ENCODE measurements around the gene RTRAF.

Gene RTRAF

GRCh38 chr14:51989293-51990234 lies at the start of gene RTRAF:
TSS of gene RTRAF (plus strand) at chr14:51989546. CDS start at chr14:51989640, 94 bp downstream.
- DNase-seq (ENCODE audit: low read depth) = peak; percentile 92

GRCh38 chr14:51939755-51940301 lies 49.5 kb upstream of the RTRAF start:
- no peak for DNase-seq (ENCODE audit: low read depth)

GRCh38 chr14:51942971-51943370 lies 46.4 kb upstream of the RTRAF start:
- no peak for DNase-seq (ENCODE audit: low read depth)

GRCh38 chr14:51950007-51950406 lies 39.3 kb upstream of the RTRAF start:
- DNase-seq (ENCODE audit: low read depth) = no peak

GRCh38 chr14:51951656-51952055 lies 37.7 kb upstream of the RTRAF start:
- no peak for DNase-seq (ENCODE audit: low read depth)

- no peak for DNase-seq (ENCODE audit: low read depth)
Measured at GRCh38 chr14:51954031-51954430, 35.3 kb upstream of the RTRAF start.

- DNase-seq (ENCODE audit: low read depth) = no peak
Measured at GRCh38 chr14:51954657-51955056, 34.7 kb upstream of the RTRAF start.

- DNase-seq (ENCODE audit: low read depth) = no peak
Measured at GRCh38 chr14:51957950-51958349, 31.4 kb upstream of the RTRAF start.

- no peak for DNase-seq (ENCODE audit: low read depth)
Measured at GRCh38 chr14:51959928-51960327, 29.4 kb upstream of the RTRAF start.

- DNase-seq (ENCODE audit: low read depth) = no peak
Measured at GRCh38 chr14:51960866-51961265, 28.5 kb upstream of the RTRAF start.

GRCh38 chr14:51962711-51963110 lies 26.6 kb upstream of the RTRAF start:
- DNase-seq (ENCODE audit: low read depth) = peak; percentile 15

- DNase-seq (ENCODE audit: low read depth) = no peak
Measured at GRCh38 chr14:51963286-51963685, 26.1 kb upstream of the RTRAF start.

- no peak for DNase-seq (ENCODE audit: low read depth)
Measured at GRCh38 chr14:51967521-51967920, 21.8 kb upstream of the RTRAF start.

GRCh38 chr14:51969852-51970540 lies 19.4 kb upstream of the RTRAF start:
- DNase-seq (ENCODE audit: low read depth) = no peak

GRCh38 chr14:51972566-51972965 lies 16.8 kb upstream of the RTRAF start:
- DNase-seq (ENCODE audit: low read depth) = no peak

- no peak for DNase-seq (ENCODE audit: low read depth)
Measured at GRCh38 chr14:51977075-51977474, 12.3 kb upstream of the RTRAF start.

- no peak for DNase-seq (ENCODE audit: low read depth)
Measured at GRCh38 chr14:51978681-51979085, 10.7 kb upstream of the RTRAF start.

GRCh38 chr14:51979088-51979709 lies 10.1 kb upstream of the RTRAF start:
- DNase-seq (ENCODE audit: low read depth) = peak; percentile 78

GRCh38 chr14:51981218-51981854 lies 8.0 kb upstream of the RTRAF start:
- DNase-seq (ENCODE audit: low read depth) = no peak

- DNase-seq (ENCODE audit: low read depth) = no peak
Measured at GRCh38 chr14:51988221-51988620, 1.1 kb upstream of the RTRAF start.

- DNase-seq (ENCODE audit: low read depth) = no peak
Measured at GRCh38 chr14:51990488-51990887, 1.1 kb downstream of the RTRAF start.

All from ELR (cell line).